HG02943 (cell line): ENCODE data around the gene RASA1.

Experiments
- ATAC-seq: cut with Tn5 transposase; IDR thresholded peaks from one replicate; pipeline ENCODE4 v1.9.1; 2021; ENCODE audit warnings: mild to moderate bottlenecking, low read depth, moderate library complexity; ENCODE audit not compliant: unreplicated experiment

Gene RASA1

DNA sequence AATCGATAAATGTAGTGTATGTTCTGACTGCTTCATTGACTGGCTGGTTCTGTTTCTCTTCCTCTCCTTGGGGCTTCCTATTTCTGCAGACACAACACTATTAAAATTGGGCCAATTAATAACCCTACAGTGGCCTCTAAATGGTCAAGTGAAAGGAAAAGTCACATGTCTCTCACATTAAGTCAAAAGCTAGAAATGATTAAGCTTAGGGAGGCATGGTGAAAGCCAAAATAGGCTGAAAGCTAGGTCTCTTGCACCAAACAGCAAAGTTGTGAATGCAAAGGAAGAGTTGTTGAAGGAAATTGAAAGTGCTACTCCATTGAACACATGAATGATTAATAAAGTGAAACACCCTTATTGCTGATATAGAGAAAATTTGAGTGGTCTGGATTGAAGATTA is 86.8 kb downstream of the RASA1 start:
- ATAC-seq: peak; percentile 93

GRCh38 chr5:87359106-87359505 is 91.4 kb downstream of the RASA1 start:
- ATAC-seq: no peak

DNA sequence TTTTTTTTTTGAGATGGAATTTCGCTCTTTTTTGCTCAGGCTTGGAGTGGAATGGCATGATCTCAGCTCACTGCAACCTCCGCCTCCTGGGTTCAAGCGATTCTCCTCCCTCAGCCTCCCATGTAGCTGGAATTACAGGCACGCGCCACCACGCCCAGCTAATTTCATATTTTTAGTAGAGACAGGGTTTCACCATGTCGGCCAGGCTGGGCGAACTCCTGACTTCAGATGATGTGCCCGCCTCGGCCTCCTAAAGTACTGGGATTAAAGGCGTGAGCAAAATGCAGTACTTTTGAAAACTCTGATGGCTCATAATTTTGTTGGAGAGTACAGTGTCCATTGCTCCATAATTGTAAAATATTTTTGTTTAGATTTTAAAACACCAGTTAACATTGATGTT is 92.4 kb downstream of the RASA1 start:
- no peak for ATAC-seq

GRCh38 chr5:87361031-87361445 is 93.4 kb downstream of the RASA1 start:
- ATAC-seq: no peak

GRCh38 chr5:87361536-87362213 is 94.0 kb downstream of the RASA1 start:
- no peak for ATAC-seq

DNA sequence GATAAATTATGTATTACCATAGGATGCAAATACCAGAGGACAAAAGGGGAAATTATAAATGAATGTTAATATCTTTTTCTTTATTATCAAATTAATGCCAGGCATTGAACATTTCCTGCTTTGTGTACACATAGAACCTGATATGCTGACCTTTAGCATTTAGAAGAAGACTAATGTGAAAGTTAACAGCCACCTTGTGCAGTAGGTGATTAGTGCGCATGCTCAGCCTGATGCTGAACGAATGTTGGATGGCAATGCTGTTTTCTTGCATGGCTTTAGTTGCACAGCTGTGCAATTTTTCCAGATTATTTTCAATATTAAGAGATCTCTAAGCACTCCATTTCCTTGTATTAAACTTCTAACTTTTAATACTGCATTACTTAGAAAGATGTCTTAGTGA is 99.6 kb downstream of the RASA1 start:
- no peak for ATAC-seq

GRCh38 chr5:87368601-87369000 is 100.9 kb downstream of the RASA1 start:
- ATAC-seq: no peak

DNA sequence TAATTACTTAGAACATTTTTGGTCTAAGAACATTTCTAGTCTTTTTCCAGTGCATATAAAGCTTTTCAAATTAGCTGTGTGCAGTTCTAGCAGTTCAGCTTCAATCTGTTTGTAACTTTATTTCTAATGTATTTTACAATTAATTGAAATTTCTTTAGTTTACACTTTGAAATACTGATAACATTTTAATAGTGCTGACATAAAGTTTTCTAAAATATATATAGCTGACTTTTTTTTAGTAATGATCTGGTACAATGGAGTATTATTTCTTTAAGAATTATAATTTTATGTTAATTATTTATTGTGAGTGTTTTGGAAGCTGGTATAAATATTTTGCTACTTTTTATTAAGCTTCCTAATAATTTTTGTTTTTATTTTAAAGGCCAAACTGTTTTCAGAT is 101.7 kb downstream of the RASA1 start:
- no peak for ATAC-seq

DNA sequence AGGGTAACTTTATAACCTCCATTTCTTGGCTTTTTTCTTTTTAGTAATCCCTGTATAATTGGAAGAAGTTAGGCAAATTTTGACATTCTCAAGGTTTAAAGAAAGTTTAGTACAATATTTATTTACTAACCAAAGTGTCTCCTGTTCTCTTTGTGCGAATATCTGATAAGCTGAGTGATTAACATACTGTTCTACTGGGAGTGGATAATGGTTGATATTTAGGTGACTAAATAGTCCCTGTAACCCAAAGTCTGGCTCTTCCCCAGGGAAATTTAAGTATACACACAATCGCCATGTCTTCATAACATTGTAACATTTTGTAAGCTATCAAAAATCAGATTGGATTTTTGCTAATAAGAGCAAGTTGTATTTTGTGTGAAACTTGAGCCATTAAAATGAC is 105.0 kb downstream of the RASA1 start:
- ATAC-seq: no peak

GRCh38 chr5:87382224-87382623 is 114.5 kb downstream of the RASA1 start:
- no peak for ATAC-seq

- ATAC-seq: no peak
These were observed 115.5 kb downstream of the RASA1 start for GRCh38 chr5:87383216-87383615.

DNA sequence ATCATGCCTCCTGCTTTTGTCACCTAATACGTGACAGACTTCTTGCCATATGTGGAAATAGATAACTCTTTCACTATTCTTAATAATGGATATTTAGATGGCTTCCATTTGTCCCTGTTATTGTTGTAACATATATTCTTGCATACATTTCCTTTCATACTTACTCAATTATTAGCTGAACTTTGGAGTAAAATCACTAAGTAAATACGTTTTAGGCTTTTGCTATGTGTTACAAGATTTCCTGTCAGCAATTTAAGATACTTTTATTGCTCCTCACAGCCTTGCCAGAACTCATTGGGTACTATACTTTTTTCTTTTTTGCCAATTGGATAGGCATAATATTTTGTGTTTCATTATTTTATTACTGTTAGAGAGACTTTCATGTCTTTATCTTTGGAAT is 118.1 kb downstream of the RASA1 start:
- no peak for ATAC-seq

DNA sequence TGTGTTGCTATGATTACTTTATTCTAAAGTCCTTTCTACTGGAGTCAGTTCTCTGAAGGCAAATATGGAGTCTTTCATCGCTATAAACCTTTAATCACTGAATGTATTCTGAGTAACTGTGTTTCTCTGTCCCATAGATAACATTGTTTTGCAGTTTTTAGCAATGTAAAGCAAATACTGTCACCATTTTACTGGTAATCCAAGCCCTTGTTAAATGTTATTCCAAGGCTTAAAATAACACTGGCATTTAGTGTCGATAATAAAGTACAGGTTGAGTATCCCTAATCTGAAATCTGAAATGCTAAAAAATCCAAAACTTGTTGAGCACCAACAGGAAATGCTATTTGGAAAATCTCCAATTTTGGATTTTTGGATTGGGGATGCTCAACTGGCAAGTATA is 120.4 kb downstream of the RASA1 start:
- ATAC-seq: no peak

GRCh38 chr5:87389296-87390034 is 121.8 kb downstream of the RASA1 start:
- ATAC-seq: no peak

DNA sequence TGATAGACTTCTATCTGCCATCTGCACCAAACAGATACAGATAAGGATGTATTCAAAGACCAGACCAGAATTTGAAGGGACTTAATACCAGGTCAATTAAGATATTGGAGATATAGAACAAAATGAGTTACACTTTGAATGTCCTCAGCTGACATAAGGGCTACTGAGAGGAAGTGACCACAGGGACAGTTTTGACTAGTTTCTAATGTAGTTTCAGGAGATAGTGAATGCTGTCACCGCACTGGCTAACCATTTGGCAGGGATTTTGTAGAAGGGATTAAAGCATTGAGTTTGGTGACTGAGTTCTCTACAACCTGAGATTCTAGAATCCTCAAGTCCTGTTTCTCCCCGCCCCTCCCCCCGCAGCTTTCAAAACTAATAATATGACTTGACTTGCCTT is 122.4 kb downstream of the RASA1 start:
- no peak for ATAC-seq

DNA sequence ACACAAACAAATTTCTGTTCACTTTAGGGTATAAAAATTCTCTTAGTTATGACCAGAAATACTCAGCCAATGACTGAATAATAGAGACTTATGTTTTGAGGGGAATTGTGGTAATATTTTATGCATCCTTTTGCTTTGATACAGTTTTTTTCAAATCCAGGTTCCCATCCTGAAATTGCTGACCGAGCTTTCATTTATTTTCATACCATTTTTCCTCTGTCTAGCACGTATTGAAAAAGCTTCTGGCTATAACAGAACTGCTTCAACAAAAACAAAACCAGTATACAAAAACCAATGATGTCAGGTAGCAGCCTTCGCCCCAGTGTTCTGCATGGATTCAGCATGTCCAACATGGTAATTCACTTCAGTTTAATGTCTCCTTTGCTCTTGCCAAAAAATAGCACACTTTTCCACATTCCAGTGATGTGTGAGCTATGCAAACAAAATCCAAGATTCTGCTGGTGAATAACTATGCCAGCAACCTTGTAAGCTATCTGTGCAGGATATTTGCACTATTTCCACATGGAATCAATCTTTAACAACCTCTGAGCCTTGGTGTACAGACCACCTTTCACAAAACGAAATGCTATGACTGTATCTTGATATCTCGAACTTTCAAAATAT is 123.0 kb downstream of the RASA1 start:
- no peak for ATAC-seq

DNA sequence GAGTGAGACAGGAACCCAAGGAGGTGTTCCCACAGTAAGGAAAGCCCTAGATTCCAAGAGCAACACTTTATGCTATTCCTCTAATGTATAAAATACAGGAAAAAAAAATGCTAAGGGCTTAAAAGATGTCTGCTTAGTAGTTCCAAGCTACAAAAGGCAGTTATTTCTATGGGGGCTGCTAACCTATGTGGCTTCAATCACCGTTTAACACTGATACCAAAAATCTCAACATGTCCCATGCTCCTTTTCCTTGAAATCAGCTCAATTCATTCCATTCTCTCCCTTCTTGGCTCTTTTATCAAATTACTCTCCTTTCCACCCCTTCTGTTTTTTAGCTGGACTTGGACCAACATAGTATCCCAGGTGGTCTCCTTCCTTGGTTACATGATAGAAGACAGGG is 124.5 kb downstream of the RASA1 start:
- ATAC-seq: no peak

- ATAC-seq: no peak
These were observed 125.1 kb downstream of the RASA1 start for GRCh38 chr5:87392801-87393200.

DNA sequence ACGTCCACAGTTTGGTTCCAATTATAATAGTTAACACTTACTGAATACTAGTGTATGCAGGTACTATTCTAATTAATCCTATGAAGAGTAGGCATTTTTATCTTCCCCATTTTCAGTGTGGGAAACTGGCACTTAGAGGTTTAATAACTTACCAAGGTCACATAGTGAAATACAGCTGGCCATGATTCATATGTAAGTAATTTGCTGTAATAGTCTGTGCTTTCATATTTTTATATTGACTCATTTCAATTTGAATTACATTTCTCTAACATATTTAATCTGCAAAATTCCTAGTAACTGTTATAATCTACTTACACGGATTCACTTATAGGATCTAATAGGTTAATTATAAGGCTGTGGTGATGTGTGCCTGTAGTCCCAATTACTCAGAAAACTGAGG is 125.6 kb downstream of the RASA1 start:
- ATAC-seq: no peak

DNA sequence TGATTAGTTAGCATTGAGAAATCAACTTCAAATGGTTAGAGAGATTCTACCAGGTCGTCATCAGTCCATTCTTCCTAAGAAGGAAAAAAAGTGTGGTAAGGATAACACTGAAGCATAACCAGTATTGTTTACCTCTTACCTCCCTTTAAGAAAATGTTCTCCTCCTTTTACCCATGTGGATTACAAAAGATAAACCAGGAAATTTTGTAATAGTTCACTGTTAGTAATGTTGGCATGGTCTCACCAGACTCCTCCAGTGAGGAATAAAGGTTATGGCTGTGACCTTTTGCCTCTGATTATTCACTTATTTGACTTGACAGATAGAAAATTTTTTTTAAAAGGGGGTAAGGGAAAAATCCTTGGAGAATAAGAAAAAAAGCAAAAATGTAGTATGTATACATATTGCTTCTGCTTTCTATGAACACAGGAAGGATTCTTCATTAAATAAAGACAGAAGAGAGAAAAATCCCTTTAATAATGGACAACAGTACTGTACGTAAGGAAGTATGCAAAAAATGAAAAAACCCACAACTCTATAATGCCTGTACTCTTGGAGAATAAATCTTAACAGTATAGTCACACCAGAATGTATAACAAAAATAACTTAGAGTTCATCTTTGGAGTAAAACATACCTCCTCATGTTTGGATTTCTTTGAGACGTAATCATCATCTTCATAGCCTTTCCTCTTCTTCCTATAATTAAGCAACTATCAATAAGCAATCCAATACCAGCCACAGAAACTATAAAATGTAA is 126.9 kb downstream of the RASA1 start:
- no peak for ATAC-seq

DNA sequence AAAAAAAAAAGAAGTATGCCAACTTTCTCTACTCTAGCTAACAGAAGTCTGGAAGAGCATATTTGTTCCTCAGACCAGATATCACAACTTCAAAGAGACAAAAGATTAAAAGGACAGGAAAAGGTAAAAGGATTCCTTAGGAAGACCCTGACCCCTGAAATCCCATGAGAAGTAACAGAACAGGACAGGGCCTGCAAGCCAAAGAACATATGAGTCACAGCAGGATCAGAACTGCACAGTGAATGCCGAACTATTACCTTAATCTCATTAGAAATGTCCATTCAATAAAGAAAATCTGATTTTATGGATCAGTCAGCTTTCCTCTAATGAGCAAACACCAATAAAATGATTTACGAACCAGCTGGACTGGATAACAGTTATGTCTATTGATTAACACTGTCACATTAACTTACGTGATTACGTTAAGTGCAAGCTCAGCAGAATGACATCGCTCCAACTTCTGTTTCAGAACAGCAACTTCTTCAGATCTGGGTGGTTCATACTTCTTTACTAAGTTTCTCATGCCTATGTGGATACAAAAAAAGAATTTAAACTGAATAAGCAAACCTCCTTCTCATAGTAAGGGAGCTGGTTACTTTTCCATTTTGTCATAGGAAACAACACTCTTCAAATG is 131.4 kb downstream of the RASA1 start:
- ATAC-seq: no peak
